Measurements from ENCODE around the gene LGALS4. TPM values are rescaled to one million over a fixed set of nuclear protein-coding genes. Genes with fewer than 3 reads are reported as not detected.
"Not testable (repeated sequence)": the region's sequence is repeated elsewhere in the genome, so short reads cannot be mapped to it uniquely, and the experiment has no call there.

The LGALS4 gene
- 100 to 1,000 TPM in 5 of 6 experiments, 10 to 100 TPM in 1; 21.0 to 376 (median 186) TPM for total RNA-seq
- long read RNA-seq, transcript LGALS4-201 (10 exons, 1,535 nt) = major isoform, 6 of 6 reads
- long read RNA-seq, partial matches to known transcripts = 0 of 6 reads
- long read RNA-seq, other reads (novel, unspliced or antisense) = 0 of 6 reads

GRCh38 chr19:38812841-38813320, at the start of gene LGALS4:
Gene LGALS4 (minus strand): TSS chr19:38812945. CDS start chr19:38812886, 59 bp downstream.
- Histone ChIP-seq H3K4me3 (peak within 1 kb of the TSS; percentile 4 to 42 (median 37)), H3K27me3 (no peaks in the 10 kb centered on the region), H3K4me1 (peaks cover 0 to 14% (median 4%) of the 10 kb centered on the region in 4 donors), H3K9me3 (no peaks in the 10 kb centered on the region), H3K36me3 (peaks cover 0 to 29% (median 13%) of the 10 kb centered on the region in 4 donors), H3K27ac (peak within 1 kb of the TSS; percentile 24 to 38 (median 29))
- 20% methylated on average over 4 of the region's 15 CpGs for WGBS (ENCODE audit: insufficient coverage, low coverage, low lambda C conversion rate, missing lambda C conversion rate)
- DNase-seq = peak; percentile 89 to 95 (median 91)
- peak; percentile 92 to 97 (median 94) for ATAC-seq
- TF ChIP-seq CTCF (IDR thresholded peaks at IDR 0.05) = peak in 2 of 4 donors; percentile 23 to 30
- peak; percentile 86 for TF ChIP-seq POLR2A (IDR thresholded peaks at IDR 0.05)
- intact Hi-C loops (cut with DNase I) = loop anchor here in 1 of 2 donors (10.0 kb wide), 1 partner anchor 88 kb away; no protein-coding TSS in a partner anchor

- Histone ChIP-seq H3K36me3 (no peaks in the 10 kb centered on the region), H3K27ac (no peak overlapping the region), H3K9me3 (no peaks in the 10 kb centered on the region), H3K4me3 (no peak overlapping the region), H3K4me1 (peaks cover 0 to 22% (median 0%) of the 10 kb centered on the region in 4 donors), H3K27me3 (no peaks in the 10 kb centered on the region)
- DNase-seq (no peak), ATAC-seq (no peak)
- WGBS (ENCODE audit: insufficient coverage, low coverage, low lambda C conversion rate, missing lambda C conversion rate) = 92% methylated on average over 3 of the region's 3 CpGs
- no peak for TF ChIP-seq CTCF (IDR thresholded peaks at IDR 0.05)
- intact Hi-C loops (cut with DNase I) = no loop called here
Observed at GRCh38 chr19:38861368-38861767, 48.6 kb upstream of the LGALS4 start.

GRCh38 chr19:38859631-38860204, 47.0 kb upstream of the LGALS4 start:
- H3K27me3 ChIP-seq; H3K4me3 ChIP-seq; intact Hi-C loops (cut with DNase I); H3K36me3 ChIP-seq; H3K9me3 ChIP-seq; ATAC-seq; DNase-seq; H3K27ac ChIP-seq: not testable (repeated sequence)
- peaks cover 0 to 16% (median 0%) of the 10 kb centered on the region in 4 donors for H3K4me1 ChIP-seq
- WGBS (ENCODE audit: insufficient coverage, low coverage, low lambda C conversion rate, missing lambda C conversion rate) = 48% methylated on average over 11 of the region's 21 CpGs

- TF ChIP-seq CTCF (IDR thresholded peaks at IDR 0.05) (no peak), POLR2A (IDR thresholded peaks at IDR 0.05) (no peak)
- H3K9me3 ChIP-seq = no peaks in the 10 kb centered on the region
- no peak overlapping the region for H3K4me3 ChIP-seq
- DNase-seq (no peak), ATAC-seq (no peak)
- H3K4me1 ChIP-seq = peaks cover 0 to 2% (median 0%) of the 10 kb centered on the region in 4 donors
- 76% methylated on average over 3 of the region's 3 CpGs for WGBS (ENCODE audit: insufficient coverage, low coverage, low lambda C conversion rate, missing lambda C conversion rate)
- H3K27me3 ChIP-seq = no peaks in the 10 kb centered on the region
- intact Hi-C loops (cut with DNase I) = no loop called here
- H3K27ac ChIP-seq = no peak overlapping the region
- H3K36me3 ChIP-seq = no peaks in the 10 kb centered on the region
Observed at GRCh38 chr19:38856813-38857212, 44.1 kb upstream of the LGALS4 start.

- H3K27me3 ChIP-seq, ATAC-seq: not testable (repeated sequence)
Observed at GRCh38 chr19:38855751-38856150, 43.0 kb upstream of the LGALS4 start.

GRCh38 chr19:38854961-38855360, 42.2 kb upstream of the LGALS4 start:
- H3K27me3 ChIP-seq; H3K9me3 ChIP-seq; ATAC-seq; H3K4me3 ChIP-seq; H3K36me3 ChIP-seq; intact Hi-C loops (cut with DNase I); H3K27ac ChIP-seq; DNase-seq; H3K4me1 ChIP-seq: not testable (repeated sequence)
- 60% methylated on average over 3 of the region's 3 CpGs for WGBS (ENCODE audit: insufficient coverage, low coverage, low lambda C conversion rate, missing lambda C conversion rate)

More at GRCh38 chr19:38855751-38856150, 43.0 kb upstream of the LGALS4 start:
- H3K4me3 ChIP-seq; H3K9me3 ChIP-seq; H3K36me3 ChIP-seq; DNase-seq; H3K27ac ChIP-seq; H3K4me1 ChIP-seq; intact Hi-C loops (cut with DNase I): not testable (repeated sequence)
- WGBS (ENCODE audit: insufficient coverage, low coverage, low lambda C conversion rate, missing lambda C conversion rate) = no CpG with 5 or more reads among the region's 37 CpGs

All from right lobe of liver (tissue), 6 donors.